WERI-Rb-1 (cell line): ENCODE measurements around the gene MBOAT2.
A peak's percentile ranks its signal among the peaks of the same experiment; 100 is the strongest.

ENCODE experiments used
- DNase-seq: peaks from one replicate; pipeline ENCODE4 v3.0.0-alpha.2; 2020
- H3K27ac ChIP-seq: fragments of 250-450 bp; sonication (Bioruptor Pico); 2 replicates; pipeline ENCODE4 v1.5.1; 2020; ENCODE audit warnings: mild to moderate bottlenecking, moderate library complexity
- H3K27me3 ChIP-seq: fragments of 250-450 bp; sonication (Bioruptor Pico); 2 replicates; pipeline ENCODE4 v1.5.1; 2021; ENCODE audit warnings: mild to moderate bottlenecking, low read depth, moderate library complexity; ENCODE audit not compliant: insufficient read depth, severe bottlenecking
- H3K36me3 ChIP-seq: fragments of 250-450 bp; sonication (Bioruptor Pico); 2 replicates; pipeline ENCODE4 v1.5.1; 2020; ENCODE audit warnings: mild to moderate bottlenecking, moderate library complexity
- H3K4me3 ChIP-seq: 2 replicates; pipeline ENCODE4 v1.5.1; 2011; ENCODE audit warnings: low read depth, mild to moderate bottlenecking, control low read depth, low read length
- H3K9me3 ChIP-seq: fragments of 250-450 bp; sonication (Bioruptor Pico); 2 replicates; pipeline ENCODE4 v1.5.1; 2021; ENCODE audit warnings: mild to moderate bottlenecking, moderate library complexity; ENCODE audit not compliant: severe bottlenecking
- TF ChIP-seq, protein P1 (sequence below): IDR thresholded peaks from 2 replicates; pipeline ENCODE4 v1.5.1; 2011; ENCODE audit warnings: low read depth, mild to moderate bottlenecking, control low read depth, inconsistent platforms, low read length

MBOAT2 gene

DNA sequence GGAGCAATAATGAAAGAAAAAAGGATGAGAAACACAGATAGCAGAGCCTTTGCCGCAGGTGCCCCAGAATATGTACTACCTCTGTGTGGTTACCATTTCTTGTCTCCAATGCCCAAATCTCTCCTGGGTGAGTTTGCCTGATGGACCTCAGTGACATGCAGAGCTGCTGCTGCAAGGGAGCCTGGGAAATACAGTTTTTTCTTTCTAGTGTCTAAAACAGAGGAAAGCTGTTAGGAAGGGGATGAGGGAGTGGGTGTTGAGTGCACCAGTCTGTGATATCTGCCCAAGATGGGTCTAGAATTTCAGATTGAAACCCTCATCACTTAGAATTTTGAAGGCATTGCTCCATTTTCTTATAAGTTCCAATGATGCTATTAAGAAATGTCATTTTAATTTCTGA is 9.9 kb upstream of the MBOAT2 start:
- no peak overlapping the region for H3K4me3 ChIP-seq
- TF ChIP-seq, protein P1, sequence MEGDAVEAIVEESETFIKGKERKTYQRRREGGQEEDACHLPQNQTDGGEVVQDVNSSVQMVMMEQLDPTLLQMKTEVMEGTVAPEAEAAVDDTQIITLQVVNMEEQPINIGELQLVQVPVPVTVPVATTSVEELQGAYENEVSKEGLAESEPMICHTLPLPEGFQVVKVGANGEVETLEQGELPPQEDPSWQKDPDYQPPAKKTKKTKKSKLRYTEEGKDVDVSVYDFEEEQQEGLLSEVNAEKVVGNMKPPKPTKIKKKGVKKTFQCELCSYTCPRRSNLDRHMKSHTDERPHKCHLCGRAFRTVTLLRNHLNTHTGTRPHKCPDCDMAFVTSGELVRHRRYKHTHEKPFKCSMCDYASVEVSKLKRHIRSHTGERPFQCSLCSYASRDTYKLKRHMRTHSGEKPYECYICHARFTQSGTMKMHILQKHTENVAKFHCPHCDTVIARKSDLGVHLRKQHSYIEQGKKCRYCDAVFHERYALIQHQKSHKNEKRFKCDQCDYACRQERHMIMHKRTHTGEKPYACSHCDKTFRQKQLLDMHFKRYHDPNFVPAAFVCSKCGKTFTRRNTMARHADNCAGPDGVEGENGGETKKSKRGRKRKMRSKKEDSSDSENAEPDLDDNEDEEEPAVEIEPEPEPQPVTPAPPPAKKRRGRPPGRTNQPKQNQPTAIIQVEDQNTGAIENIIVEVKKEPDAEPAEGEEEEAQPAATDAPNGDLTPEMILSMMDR, result no peak
- DNase-seq, result no peak
- no peaks in the 10 kb centered on the region for H3K27me3 ChIP-seq
- H3K36me3 ChIP-seq, result no peaks in the 10 kb centered on the region
- H3K9me3 ChIP-seq, result no peaks in the 10 kb centered on the region
- H3K27ac ChIP-seq, result no peak overlapping the region

DNA sequence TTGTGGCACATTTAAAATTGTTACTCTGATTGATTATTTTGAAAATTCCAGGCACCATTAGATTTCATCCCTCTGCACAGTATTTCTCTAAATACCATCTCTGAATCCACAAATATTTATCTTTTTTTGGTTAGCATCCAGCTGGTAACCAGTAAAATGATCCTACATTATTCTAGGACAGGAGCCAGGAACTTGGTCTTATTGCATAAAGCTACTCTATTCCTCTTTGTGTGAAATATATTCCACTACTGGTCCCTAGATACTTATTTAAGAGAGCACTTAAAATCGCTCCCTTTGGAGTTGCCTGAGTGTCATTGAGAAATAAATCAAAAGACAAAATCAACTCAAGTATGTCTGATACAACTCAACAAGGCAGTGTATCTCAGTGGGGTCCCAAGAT is 7.4 kb upstream of the MBOAT2 start:
- Histone ChIP-seq H3K27ac (no peak overlapping the region), H3K27me3 (no peaks in the 10 kb centered on the region), H3K4me3 (no peak overlapping the region), H3K9me3 (no peaks in the 10 kb centered on the region), H3K36me3 (no peaks in the 10 kb centered on the region)
- TF ChIP-seq, protein P1, result no peak
- DNase-seq, result no peak

- Histone ChIP-seq H3K4me3 (no peak overlapping the region), H3K27me3 (no peaks in the 10 kb centered on the region), H3K36me3 (peaks cover 7% of the 10 kb centered on the region), H3K9me3 (peaks cover 4% of the 10 kb centered on the region), H3K27ac (no peak overlapping the region)
- no peak for DNase-seq
- TF ChIP-seq, protein P1, result no peak
Measured at GRCh38 chr2:9008951-9009664, 5.6 kb upstream of the MBOAT2 start.

GRCh38 chr2:9006368-9006767 is 2.9 kb upstream of the MBOAT2 start:
- Histone ChIP-seq H3K36me3 (peaks cover 8% of the 10 kb centered on the region), H3K4me3 (no peak overlapping the region), H3K27me3 (no peaks in the 10 kb centered on the region), H3K27ac (no peak overlapping the region), H3K9me3 (peaks cover 4% of the 10 kb centered on the region)
- TF ChIP-seq, protein P1, result no peak
- DNase-seq, result no peak

DNA sequence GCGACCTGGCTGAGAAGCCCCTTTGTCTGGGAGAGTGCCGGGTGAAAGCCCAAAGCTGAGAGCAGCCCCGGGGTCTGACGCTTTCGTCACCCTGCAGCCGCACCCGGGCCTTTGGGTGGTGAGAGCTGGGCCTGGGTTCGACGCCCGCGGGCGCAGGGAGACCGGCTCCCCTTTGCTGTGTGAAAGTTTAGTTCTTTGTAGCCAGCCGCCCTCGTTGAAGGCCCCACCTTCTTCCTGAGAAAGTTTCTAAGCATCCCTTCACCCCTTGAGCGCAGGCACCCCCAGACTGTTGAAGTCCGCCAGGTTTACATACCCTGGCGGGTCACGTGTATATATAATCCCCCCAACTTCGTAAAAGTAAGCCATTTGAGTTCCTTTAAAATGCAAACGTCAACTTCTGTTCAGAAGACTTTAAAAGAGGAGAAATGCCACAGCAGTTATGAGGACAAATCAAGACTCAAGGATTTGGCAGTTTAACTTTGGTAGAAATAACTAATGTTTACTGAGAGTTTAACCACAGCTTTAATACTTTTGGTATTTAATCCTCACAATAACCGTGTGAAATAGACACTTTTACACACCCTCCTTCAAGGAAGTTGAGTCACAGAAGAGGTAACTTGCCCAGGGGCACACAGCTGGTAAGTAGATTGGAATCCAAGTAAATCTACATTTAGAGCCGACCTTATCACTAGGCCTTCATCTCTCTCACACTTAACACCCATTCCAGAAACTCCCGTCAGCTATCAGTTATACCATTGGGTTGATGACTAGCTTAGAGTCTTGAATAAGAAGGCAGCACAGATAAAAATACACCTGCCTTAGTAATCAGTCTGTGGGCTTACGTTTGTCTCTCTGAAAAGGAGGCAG is 1.1 kb upstream of the MBOAT2 start:
- Histone ChIP-seq H3K27ac (peak overlapping the region; percentile 99), H3K9me3 (peaks cover 4% of the 10 kb centered on the region), H3K27me3 (no peaks in the 10 kb centered on the region), H3K36me3 (peaks cover 8% of the 10 kb centered on the region), H3K4me3 (peak overlapping the region; percentile 57)
- TF ChIP-seq, protein P1, result no peak
- DNase-seq, result no peak
